OCI-M2 (cell line): ENCODE measurements around the gene TCP10L.
"Not testable (repeated sequence)": the region's sequence is repeated elsewhere in the genome, so short reads cannot be mapped to it uniquely, and the experiment has no call there.

Experiments used
- DNase-seq: peaks from one replicate; lab custom pipeline; 2025; ENCODE audit not compliant: unreplicated experiment; lab: John Stamatoyannopoulos, UW

Gene TCP10L

DNA sequence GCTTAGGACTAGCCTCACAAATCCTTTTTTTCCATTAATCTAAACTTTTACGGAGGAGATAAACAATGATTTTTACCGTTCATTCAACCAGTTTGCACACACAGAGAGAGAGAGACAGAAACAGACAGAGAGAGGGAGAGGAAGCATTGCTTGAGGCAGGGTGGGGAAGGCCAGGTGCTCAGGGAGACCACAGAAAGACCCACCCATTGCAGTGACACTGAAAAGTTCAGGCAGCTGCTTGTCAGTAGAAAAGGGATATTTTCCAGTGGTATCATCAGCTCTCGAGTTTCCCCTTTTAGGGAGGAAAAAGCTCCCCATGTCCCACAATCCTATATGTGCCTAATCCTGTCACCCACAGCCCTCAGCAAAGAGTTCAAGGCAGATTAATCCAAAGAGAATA is 27.2 kb downstream of the TCP10L start:
- DNase-seq, result no peak

DNA sequence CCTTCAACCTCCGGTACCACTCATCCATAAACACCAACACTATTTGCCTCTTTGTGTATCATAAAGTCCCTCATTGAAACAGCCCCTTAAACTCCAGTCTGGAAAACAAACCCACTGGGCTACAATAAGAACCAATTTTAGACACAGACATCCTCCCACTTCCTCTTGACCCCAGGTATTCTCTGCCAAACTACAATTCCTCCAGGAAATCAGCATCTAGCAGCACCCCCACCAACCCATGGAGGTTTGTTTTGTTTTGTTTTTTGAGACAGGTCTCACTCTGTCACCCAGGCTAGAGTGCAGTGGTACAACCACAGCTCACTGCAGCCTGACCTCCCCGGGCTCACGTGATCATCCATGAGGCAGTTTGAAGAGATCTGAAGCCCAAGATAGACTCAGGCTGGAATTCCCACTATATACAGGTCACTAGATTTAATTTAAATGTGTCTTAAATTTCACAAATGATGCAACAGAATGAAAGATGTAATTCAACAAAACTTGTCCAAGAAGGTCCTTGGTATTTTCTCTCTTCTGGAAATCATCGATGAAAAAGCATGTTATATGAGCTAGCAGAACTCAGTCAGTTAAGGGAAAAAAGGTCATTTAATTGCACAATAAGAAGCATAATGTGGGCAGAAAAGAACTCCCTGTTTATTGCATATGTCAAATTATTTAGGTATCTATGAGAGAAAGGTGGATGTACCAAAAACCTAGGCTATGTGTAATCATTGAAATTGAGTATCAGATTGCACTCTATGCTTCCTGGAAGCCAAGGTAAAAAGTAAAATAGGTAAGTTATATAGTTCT is 30.3 kb downstream of the TCP10L start:
- no peak for DNase-seq

DNA sequence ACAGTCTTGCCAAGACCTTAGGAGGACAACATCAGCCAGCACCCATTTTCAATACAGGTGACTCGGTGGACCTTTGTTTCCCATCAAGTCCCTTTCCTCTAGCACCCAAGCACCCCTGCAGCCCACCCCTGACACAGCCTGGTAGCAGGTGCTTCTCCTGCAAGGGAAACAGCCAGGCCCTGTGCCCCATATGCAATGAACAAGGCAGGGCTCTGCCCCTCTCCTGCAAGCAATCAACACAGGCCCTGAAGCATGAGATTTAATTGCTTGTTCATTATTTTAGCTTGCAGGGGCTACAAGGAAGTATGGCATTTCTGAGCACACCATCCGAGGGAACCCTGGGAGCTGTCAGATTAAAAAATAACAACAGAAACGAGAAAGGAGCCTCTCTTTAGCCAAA is 35.4 kb downstream of the TCP10L start:
- no peak for DNase-seq

DNA sequence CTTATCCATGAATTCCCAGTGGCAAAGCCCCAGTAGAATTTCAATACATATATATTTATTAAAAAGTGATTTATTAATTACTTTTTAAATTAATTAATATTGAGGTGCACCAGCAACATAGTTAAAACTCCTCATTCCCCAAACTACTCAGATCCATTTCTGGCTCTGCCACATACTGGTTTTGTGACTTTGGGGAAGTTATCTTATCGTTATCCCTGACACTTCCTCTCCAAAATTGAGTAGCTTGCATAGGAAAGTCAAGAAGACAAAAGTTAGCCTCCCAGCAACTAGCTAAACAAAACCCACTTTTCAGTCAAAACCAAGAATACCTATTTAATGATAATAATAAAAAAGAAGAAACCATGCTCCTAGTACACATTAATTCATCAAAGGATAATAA is 35.9 kb downstream of the TCP10L start:
- no peak for DNase-seq

DNA sequence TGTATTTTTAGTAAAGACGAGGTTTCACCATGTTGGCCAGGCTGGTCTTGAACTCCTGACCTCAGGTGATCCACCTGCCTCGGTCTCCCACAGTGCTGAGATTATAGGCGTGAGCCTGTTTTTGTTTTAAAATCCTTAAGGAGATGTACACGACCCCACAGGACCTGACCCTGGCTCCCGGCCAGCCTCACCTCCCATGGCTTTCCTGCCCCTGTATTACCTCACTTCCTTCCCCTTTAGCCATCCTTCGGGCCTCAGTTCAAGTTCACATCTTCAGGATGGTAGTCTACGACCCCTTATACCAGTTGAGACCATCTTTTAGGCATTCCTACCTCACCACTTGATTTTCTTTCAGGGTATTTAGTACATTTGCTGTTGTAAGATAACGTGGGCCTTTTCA is 36.3 kb downstream of the TCP10L start:
- no peak for DNase-seq

DNA sequence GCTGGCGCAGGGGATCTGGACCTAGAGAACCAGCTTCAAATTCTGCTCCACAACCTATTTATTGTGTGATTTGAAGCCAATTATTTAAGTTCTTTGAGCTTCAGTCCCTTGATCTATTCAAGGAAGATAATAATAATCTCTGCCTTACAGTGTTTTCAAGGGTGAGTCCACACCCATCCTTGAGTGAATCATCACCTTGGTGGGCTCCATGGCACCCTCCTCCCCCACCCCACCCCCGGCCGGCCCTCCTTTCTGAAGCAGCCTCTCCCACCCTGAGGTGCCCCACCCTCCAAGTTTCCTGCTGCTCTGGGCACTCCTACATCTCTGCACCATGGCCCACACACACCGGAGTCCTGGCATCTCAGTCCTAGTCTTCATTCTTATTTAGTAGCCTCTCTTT is 38.3 kb downstream of the TCP10L start:
- DNase-seq, result no peak

DNA sequence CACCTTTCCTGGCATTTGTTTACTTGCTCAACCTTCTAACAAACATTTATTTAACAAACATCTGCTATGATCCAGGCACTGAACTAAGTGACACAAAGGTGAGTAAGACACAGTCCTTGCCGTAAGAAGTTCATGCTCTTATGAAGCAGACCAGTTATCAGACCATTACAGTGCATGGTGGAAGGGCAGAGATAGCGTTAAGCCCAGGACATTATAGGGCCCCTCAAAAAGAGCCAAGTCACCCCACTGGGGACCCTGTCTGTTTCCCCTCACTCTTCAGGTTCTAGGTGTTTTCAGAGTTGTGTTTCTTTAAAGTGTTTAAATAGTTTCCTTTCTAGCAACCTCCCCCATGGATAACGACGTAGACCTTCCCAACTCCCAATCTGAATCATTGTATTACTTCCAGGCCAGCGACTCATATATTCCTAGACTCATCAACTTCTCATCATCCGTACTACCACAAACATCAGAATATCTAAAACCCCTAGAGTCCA is 39.3 kb downstream of the TCP10L start:
- no peak for DNase-seq

DNA sequence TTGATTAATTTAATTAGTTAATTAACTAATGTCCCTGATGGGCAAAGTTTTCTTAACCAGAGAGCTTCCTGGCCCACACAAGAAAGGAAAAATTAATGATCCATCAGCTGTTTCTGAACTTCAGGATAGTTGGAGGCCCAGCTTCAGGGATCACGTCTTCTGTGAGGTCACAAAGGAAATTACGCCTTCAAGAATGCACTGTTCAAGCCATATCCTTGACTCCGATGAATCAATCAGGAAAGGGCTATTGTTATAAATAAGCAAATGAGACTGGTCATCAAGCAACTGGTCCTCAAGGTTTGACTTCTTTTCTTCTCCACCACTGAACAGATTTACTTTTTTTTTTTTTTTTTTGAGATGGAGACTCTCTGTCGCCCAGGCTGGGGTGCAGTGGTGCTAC is 40.6 kb downstream of the TCP10L start:
- DNase-seq, result no peak

DNA sequence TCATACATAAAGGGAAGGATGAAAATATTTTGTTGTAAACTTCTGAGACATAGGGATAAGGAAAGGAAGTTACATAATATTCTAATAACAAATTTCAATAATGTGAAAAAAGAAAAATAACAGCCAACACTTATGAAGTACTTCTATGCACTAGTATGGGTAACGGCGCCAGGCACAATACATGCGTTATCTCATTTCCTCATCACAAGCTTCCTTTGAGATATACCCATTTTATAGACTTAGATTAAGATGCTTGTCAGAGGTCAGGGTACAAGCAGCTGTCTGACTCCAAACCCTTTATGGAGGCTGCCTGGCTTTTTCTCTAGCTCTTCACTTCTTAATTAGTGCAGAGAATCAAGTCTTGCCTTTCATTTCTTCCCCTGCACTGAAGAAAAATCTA is 41.3 kb downstream of the TCP10L start:
- DNase-seq, result no peak

DNA sequence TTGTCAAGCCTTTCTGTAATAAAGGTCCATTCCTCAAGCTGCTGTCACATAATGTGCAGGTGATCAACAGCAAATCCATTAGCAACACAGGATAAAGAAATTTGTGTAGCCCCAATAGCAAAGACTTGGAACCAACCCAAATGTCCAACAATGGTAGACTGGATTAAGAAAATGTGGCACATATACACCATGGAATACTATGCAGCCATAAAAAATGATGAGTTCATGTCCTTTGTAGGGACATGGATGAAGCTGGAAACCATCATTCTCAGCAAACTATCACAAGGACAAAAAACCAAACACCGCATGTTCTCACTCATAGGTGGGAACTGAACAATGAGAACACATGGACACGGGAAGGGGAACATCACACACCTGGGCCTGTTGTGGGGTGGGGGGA is 42.3 kb downstream of the TCP10L start:
- not testable (repeated sequence) for DNase-seq

DNA sequence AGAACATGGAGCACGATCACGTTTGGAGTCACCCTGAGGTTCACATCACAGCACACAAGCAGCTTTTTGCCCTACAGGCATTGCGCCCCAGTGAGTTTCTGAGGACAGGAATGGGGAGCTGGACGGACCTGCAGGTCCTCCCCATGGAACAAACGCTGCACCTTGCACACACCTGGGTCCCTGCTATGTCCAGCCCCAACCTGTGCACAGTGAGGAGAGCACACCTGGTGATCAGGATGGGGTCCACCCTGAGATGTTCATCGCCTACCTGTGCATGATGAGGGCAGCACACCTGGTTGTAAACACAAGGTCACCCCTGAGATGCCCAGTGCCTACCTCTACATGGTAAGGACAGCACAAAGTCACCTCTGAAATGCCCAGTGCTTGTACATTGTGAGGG is 45.9 kb downstream of the TCP10L start:
- DNase-seq, result no peak

DNA sequence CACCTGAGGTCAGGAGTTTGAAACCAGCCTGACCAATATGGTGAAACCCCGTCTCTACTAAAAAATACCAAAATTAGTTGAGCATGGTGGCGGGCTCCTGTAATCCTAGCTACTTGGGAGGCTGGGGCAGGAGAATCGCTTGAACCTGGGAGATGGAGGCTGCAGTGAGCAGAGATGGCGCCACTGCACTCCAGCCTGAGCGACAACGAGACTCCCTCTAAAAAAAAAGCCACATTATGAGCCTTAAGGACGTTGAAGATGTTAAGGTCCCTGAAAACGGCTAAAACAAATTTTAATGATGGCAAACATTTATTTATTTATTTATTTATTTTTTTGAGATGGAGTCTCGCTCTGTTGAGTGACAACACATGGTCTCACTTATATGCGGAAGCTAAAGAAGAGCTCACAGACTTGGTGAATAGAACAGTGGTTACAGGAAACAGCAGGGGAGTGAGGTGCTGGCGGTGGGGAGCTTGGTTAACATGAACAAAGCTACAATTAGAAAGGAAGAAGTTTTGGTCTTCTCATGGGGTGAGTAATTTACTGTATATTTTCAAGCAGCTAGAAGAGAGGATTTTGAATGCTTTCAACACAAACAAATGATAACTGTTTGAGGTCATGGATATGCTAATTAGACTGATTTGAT is 47.1 kb downstream of the TCP10L start:
- no peak for DNase-seq

DNA sequence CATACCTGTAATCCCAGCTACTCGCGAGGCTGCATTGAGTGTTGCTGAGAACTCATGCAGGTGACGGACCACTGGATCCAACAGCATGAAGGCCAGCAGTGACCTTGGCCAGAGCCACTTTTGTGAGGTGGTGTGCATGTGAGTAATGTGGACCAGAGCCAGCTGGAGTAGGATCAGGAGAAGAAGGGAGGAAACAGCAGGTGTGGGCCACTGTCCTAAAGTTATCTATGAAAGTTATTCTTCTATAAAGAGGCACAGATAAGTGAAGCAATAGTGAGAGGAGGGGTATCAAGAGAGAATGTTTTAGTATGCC is 47.8 kb downstream of the TCP10L start:
- no peak for DNase-seq

DNA sequence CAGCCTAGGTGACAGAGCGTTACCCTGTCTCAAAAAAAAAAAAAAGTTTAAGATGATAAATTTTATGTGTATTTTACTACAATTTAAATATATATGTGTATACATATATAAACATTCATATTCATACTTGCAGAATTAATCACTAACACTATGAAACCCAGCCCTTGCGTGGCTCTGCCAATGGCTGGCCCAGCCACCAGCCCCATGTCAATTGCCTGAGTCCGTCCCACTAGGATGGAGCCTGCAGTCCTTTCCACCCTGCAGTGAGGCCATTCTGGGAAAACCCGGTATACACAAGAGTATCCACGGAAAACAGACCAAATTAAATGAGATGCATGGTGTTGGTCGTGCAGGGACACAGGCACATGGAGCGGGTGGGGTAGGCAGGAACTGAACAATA is 49.7 kb downstream of the TCP10L start:
- no peak for DNase-seq

DNA sequence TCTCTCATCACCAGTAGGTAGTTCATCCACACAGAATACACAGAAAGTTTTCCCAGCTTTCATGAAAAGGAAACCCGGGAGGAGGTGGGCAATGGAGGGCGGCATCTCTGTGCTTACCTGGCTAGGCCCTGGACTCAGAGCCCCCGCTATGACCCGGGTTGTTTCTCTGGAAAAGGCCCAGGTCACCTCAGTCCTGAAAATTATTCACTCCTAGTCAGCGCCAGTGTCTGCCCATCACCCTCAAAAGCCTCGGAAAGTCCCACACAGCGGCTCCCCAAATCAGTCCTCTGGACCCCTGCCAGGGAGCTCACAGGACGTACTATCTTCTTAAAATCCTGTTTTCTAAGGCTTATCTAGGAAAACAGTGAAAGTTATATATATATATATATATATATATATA is 51.2 kb downstream of the TCP10L start:
- no peak for DNase-seq

DNA sequence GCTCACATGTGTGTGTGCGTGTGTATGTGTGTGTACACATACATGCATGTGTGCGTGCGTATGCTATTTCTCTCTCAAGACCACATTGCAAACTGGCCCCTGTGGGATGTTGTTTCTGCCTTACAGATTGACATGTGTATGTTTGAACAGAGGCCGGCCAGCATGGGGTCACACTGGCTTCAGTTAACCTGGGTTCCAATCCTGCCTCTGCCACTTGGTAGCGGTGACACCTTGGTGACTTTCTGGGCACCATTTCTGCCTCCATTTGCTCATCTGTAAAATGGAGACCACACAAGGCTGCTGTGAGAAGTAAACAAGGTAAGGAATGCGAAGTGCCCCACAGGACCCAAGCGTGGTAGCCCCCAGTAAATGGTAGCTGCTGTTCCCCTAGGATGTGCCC is 51.7 kb downstream of the TCP10L start:
- no peak for DNase-seq

DNA sequence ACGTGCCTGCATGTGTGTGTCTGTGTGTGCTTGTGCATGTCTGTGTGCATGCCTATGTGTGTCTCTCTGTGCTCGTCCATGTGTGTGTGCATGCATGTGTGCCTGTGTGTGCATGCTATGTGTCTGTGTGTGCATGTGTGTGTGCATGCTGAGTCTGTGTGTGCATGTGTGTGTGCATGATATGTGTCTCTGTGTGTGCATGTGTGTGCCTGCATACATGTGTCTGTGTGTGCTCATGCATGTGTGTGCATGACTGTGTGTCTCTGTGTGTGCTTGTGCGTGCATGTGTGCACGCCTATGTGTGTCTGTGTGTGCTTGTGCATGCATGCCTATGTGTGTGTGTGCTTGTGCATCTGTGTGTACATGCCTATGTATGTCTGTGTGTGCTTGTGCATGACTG is 52.3 kb downstream of the TCP10L start:
- no peak for DNase-seq

DNA sequence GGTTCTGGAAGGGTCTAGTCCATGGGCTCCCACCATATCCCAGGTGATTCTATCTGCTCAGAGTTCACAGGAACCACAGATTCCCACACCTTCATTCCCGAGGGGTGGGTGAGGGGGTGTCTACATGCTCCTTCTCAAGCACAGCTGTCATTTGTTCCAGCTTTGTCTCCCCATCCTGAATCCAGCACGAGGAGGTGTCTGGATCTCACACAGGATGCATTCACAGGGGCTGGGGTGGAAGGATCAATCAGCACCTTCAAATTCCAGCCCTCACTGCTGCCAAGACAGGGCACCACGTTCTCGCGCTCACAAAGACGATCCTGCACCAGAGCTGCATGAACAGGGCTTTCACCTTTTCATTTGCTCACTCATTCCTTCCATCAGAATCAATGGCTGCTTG is 52.7 kb downstream of the TCP10L start:
- no peak for DNase-seq

DNA sequence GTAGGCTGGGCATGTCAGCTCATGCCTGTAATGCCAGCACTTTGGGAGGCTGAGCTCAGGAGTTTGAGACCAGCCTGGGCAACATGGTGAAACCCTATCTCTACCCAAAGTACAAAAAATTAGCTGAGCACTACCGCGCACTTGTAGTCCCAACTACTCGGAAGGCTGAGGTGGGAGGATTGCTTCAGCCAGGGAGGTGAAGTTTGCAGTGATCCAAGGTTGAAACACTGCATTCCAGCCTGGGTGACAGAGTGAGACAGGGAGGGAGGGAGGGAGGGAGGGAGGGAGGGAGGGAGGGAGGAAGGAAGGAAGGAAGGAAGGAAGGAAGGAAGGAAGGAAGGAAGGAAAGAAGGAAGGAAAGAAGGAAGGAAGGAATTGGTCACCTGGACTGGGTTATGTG is 53.8 kb downstream of the TCP10L start:
- not testable (repeated sequence) for DNase-seq

DNA sequence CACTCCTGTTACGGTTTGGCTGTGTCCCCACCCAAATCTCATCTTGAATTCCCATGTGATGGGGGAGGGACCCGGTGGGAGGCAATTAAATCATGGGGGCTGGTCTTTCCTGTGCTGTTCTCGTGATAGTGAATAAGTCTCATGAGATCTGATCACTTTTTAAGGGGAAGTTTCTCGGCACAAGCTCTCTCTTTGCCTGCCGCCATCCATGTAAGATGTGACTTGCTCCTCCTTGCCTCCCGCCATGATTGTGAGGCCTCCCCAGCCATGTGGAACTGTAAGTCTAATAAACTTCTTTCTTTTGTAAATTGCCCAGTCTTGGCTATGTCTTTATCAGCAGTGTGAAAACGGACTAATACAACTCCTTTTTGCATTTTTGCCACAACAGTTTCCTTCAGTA is 54.5 kb downstream of the TCP10L start:
- not testable (repeated sequence) for DNase-seq

DNA sequence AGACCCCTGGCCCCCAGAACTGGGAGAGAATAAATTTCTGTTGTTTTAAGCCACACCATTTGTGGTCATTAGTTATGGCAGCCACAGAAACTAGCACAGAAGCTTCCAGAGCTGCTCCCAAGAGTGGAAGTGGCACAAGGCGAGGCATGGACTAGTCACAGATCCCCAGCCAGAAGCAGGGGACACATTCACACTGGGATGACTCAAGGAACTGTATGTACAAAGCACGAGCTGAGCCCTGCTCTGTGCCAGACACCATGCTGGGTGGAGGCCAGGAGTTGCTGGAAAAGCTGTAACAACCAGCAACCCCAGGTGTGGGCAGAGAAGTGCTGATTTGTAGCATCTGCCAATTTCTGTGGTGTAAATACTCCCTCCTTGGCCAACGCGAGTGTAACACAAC is 55.6 kb downstream of the TCP10L start:
- no peak for DNase-seq

DNA sequence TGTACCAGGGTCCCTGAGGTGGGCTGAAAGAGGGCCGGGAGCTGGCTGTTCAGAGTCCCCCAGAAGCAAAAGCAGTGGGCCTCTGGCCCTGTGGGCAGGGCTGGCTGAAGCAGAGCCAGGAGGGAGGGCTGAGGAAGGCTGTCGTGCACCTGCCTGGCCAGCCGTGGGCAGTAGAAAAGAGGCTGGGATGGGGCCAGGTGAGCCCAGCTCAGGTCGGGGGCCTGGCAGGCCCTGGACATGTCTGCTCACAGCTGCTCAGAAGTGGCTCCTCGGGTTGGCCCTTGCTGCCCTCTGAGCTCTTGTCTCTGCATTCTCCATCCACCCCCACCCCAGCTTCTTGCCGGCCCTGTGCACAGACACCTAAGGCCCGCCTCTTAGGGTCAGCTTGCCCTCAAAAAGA is 60.0 kb downstream of the TCP10L start:
- no peak for DNase-seq
